Measurements from ENCODE around the gene SPAG8. TPM values are rescaled to one million over a fixed set of nuclear protein-coding genes. Genes with fewer than 3 reads are reported as not detected.

Gene SPAG8
- polyA plus RNA-seq, 4 donors, result 0.49 to 0.72 TPM; not detected in 2

DNA sequence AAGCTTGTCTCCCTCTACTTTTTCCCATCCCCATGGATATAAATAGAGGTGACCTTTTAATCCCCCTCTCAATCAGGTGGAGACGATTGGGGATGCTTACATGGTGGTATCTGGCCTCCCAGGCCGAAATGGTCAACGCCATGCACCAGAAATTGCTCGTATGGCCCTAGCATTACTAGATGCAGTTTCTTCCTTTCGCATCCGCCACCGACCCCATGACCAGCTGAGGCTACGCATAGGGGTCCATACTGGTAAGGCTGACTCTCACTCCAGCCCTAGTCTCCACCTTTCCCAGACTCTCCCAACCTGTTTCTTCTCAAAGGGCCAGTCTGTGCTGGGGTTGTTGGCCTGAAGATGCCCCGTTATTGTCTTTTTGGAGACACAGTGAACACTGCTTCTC is 3.6 kb downstream of the SPAG8 start:
- FAIRE-seq (no peak), DNase-seq (no peak)
- Histone ChIP-seq H3K4me3 (ENCODE audit: low read depth in 1 of 3, low read length in 3 of 3) (no peak overlapping the region), H3K4me1 (ENCODE audit: control insufficient read depth in 3 of 3, insufficient read depth in 2 of 3, low read depth in 1 of 3, low read length in 2 of 3) (peaks cover 6 to 14% (median 9%) of the 10 kb centered on the region in 3 donors), H3K27ac (ENCODE audit: low read depth in 1 of 3, low read length in 2 of 3) (no peak overlapping the region), H3K27me3 (ENCODE audit: control insufficient read depth in 3 of 3, insufficient read depth in 3 of 3, low read length in 3 of 3) (no peaks in the 10 kb centered on the region), H3K9me3 (ENCODE audit: control insufficient read depth in 2 of 2, insufficient read depth in 1 of 2, low read depth in 1 of 2, low read length in 1 of 2) (no peaks in the 10 kb centered on the region), H3K36me3 (ENCODE audit: control insufficient read depth in 3 of 3, insufficient read depth in 2 of 3, low read depth in 1 of 3, low read length in 3 of 3) (peaks cover 0 to 50% (median 3%) of the 10 kb centered on the region in 3 donors)
- 94 to 95% (median 95%) methylated on average over 9 of the region's 9 CpGs for WGBS, 3 donors

DNA sequence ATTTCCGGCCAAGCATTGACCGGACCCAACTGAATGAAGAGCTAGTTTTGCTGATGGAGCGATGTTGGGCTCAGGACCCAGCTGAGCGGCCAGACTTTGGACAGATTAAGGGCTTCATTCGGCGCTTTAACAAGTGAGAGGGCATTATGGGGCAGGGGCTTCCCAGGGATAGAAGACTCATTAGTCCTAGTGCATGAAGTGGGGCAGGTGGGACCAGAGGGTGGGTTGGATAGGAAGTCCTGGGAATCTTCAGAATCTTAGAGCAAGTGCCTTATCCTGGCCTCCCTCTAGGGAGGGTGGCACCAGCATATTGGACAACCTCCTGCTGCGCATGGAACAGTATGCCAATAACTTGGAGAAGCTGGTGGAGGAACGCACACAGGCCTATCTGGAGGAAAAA is 6.0 kb downstream of the SPAG8 start:
- H3K9me3 ChIP-seq (ENCODE audit: control insufficient read depth in 2 of 2, insufficient read depth in 1 of 2, low read depth in 1 of 2, low read length in 1 of 2), result no peaks in the 10 kb centered on the region
- H3K27me3 ChIP-seq (ENCODE audit: control insufficient read depth in 3 of 3, insufficient read depth in 3 of 3, low read length in 3 of 3), result no peaks in the 10 kb centered on the region
- H3K36me3 ChIP-seq (ENCODE audit: control insufficient read depth in 3 of 3, insufficient read depth in 2 of 3, low read depth in 1 of 3, low read length in 3 of 3), result peaks cover 2 to 54% (median 5%) of the 10 kb centered on the region in 3 donors
- no peak overlapping the region for H3K27ac ChIP-seq (ENCODE audit: low read depth in 1 of 3, low read length in 2 of 3)
- DNase-seq, result no peak
- 94 to 98% (median 97%) methylated on average over 8 of the region's 8 CpGs for WGBS, 3 donors
- no peak for FAIRE-seq
- H3K4me3 ChIP-seq (ENCODE audit: low read depth in 1 of 3, low read length in 3 of 3), result no peak overlapping the region
- peaks cover 0 to 2% (median 0%) of the 10 kb centered on the region in 3 donors for H3K4me1 ChIP-seq (ENCODE audit: control insufficient read depth in 3 of 3, insufficient read depth in 2 of 3, low read depth in 1 of 3, low read length in 2 of 3)

DNA sequence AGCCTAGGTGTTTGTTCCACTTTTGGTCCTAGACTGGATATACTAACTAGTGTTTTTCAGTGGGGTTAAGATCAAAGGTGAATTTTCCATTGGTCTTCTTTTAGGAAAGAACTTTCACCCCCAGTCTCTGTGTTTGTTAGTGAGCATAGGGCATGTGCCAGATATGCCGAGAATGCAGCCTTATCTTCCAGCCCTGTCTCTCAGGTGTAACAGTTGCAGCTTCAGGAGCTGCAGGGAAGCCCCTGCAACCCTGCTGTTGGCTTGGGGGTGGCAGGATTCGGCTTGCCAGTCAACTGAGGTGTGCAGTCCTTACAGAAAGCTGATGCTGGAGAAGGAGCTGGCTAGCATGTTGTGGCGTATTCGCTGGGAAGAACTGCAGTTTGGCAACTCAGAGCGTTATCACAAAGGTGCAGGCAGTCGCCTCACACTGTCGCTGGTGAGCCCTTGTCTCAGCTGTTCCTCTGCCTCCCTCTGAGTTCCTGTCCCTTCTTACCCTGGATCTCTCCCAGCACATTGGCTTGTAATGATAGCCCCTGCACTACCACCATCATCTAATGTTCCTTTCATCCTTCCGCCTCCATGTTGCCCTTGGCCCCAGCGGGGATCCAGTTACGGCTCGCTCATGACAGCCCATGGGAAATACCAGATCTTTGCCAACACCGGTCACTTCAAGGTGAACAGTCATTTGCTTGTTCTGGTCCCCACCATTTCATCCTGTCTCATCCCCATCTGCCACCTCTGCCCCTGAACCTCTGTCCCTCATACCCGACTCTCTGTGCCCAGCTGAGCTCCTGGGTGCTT is 10.5 kb downstream of the SPAG8 start:
- no peak for DNase-seq
- 90 to 92% (median 90%) methylated on average over 13 of the region's 13 CpGs for WGBS, 3 donors
- Histone ChIP-seq H3K4me1 (ENCODE audit: control insufficient read depth in 3 of 3, insufficient read depth in 2 of 3, low read depth in 1 of 3, low read length in 2 of 3) (no peaks in the 10 kb centered on the region), H3K27me3 (ENCODE audit: control insufficient read depth in 3 of 3, insufficient read depth in 3 of 3, low read length in 3 of 3) (no peaks in the 10 kb centered on the region), H3K36me3 (ENCODE audit: control insufficient read depth in 3 of 3, insufficient read depth in 2 of 3, low read depth in 1 of 3, low read length in 3 of 3) (peaks cover 2 to 45% (median 5%) of the 10 kb centered on the region in 3 donors), H3K4me3 (ENCODE audit: low read depth in 1 of 3, low read length in 3 of 3) (no peak overlapping the region), H3K9me3 (ENCODE audit: control insufficient read depth in 2 of 2, insufficient read depth in 1 of 2, low read depth in 1 of 2, low read length in 1 of 2) (no peaks in the 10 kb centered on the region), H3K27ac (ENCODE audit: low read depth in 1 of 3, low read length in 2 of 3) (no peak overlapping the region)
- FAIRE-seq, result no peak

DNA sequence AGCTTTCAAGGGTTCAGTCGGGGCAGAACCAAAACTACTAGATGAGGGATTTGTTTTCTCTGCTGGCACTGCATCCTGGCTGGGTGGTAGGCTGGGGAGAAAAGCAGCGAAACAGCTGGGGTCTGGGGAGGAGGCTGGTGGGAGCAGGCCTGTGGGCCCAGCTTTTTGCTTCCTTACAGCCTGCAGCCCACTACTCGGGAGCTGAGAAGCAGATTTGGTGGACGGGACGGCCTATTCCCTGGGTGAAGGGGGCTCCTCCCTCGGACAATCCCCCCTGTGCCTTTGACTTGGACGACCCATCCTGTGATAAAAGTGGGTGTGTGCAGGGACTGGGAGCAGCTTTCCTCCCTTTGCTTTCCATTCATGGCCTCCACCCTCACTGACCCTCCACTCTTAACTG is 11.5 kb downstream of the SPAG8 start:
- 84 to 92% (median 87%) methylated on average over 7 of the region's 7 CpGs for WGBS, 3 donors
- H3K4me1 ChIP-seq (ENCODE audit: control insufficient read depth in 3 of 3, insufficient read depth in 2 of 3, low read depth in 1 of 3, low read length in 2 of 3), result no peaks in the 10 kb centered on the region
- H3K36me3 ChIP-seq (ENCODE audit: control insufficient read depth in 3 of 3, insufficient read depth in 2 of 3, low read depth in 1 of 3, low read length in 3 of 3), result peaks cover 2 to 35% (median 2%) of the 10 kb centered on the region in 3 donors
- H3K27ac ChIP-seq (ENCODE audit: low read depth in 1 of 3, low read length in 2 of 3), result no peak overlapping the region
- no peaks in the 10 kb centered on the region for H3K9me3 ChIP-seq (ENCODE audit: control insufficient read depth in 2 of 2, insufficient read depth in 1 of 2, low read depth in 1 of 2, low read length in 1 of 2)
- FAIRE-seq, result no peak
- no peaks in the 10 kb centered on the region for H3K27me3 ChIP-seq (ENCODE audit: control insufficient read depth in 3 of 3, insufficient read depth in 3 of 3, low read length in 3 of 3)
- H3K4me3 ChIP-seq (ENCODE audit: low read depth in 1 of 3, low read length in 3 of 3), result no peak overlapping the region
- no peak for DNase-seq

DNA sequence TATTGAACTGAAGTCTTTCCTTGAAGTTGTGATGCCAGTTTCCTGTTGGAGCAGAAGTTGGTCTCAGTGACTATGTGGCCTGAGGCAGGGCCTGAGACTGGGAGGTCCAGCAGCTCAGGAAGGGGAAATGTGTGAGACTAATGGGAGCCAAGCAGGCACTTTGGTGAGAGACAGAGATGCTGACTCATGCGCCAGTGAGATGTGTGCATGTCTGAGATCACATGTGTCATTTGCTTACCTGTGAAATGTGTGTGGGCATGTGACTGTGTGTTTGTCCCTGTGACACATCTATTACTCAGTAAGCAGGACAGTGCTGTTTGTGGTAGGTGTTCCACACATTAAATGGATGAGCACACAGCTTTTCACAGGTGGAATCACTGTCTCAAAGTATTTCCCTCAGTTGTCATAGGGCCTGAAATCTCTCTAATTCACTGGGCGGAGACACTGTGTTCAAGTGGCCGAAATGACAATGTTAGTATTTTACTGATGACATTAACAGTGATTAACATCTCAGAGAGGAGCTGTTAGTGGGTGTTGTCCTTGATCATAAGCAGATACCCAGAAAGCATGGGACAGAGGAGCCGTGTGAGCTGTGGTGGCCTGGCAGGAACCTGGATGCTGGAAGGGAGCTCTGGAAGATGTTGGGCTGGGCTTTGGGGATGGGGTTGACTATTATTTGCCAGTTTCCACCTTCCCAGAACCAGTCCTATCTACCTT is 13.2 kb downstream of the SPAG8 start:
- WGBS, 3 donors, result 90 to 97% (median 96%) methylated on average over 4 of the region's 4 CpGs
- no peak overlapping the region for H3K27ac ChIP-seq (ENCODE audit: low read depth in 1 of 3, low read length in 2 of 3)
- no peak overlapping the region for H3K4me3 ChIP-seq (ENCODE audit: low read depth in 1 of 3, low read length in 3 of 3)
- DNase-seq (no peak), FAIRE-seq (no peak)
- no peaks in the 10 kb centered on the region for H3K4me1 ChIP-seq (ENCODE audit: control insufficient read depth in 3 of 3, insufficient read depth in 2 of 3, low read depth in 1 of 3, low read length in 2 of 3)
- H3K36me3 ChIP-seq (ENCODE audit: control insufficient read depth in 3 of 3, insufficient read depth in 2 of 3, low read depth in 1 of 3, low read length in 3 of 3), result peaks cover 2 to 32% (median 2%) of the 10 kb centered on the region in 3 donors
- H3K27me3 ChIP-seq (ENCODE audit: control insufficient read depth in 3 of 3, insufficient read depth in 3 of 3, low read length in 3 of 3), result no peaks in the 10 kb centered on the region
- no peaks in the 10 kb centered on the region for H3K9me3 ChIP-seq (ENCODE audit: control insufficient read depth in 2 of 2, insufficient read depth in 1 of 2, low read depth in 1 of 2, low read length in 1 of 2)

DNA sequence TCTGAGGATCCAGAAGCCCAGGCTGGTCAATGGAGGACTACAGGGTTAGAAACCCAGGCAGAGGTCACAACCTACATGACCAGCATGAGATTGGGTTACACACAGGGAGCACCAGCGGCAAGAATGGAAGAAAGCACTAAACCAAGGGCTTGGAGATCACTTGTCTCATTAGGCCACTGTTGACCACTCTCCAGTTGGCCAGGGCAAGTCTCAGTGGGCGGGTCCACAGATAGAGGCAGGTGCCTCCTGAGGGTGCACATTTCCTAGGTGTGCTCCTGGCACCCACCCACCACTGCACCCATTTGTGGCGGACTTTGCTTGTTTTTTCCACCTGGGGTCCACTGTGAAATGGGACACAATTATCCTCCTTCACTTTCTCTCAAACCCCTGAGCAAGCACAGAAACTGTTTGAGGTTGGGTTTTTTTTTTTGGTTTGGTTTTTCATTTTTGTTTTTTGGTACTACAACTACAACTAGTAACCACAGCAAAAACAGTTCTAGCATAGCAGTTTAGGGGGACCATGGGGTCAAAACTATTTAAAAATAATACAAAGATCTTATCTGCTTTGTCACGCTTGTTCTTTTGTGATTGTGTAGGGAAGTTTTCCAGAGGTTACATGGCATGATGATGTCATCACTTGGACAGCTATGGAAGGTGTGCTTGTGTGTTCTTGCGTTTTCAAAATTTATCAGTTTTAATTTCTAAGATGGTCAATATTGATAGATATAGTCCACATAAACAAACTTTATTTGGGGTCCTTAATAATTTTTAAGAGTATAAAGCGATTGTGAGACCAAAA is 14.6 kb downstream of the SPAG8 start:
- FAIRE-seq (no peak), DNase-seq (no peak)
- WGBS, 3 donors, result 87 to 91% (median 90%) methylated on average over 6 of the region's 6 CpGs
- Histone ChIP-seq H3K27me3 (ENCODE audit: control insufficient read depth in 3 of 3, insufficient read depth in 3 of 3, low read length in 3 of 3) (no peaks in the 10 kb centered on the region), H3K4me3 (ENCODE audit: low read depth in 1 of 3, low read length in 3 of 3) (no peak overlapping the region), H3K4me1 (ENCODE audit: control insufficient read depth in 3 of 3, insufficient read depth in 2 of 3, low read depth in 1 of 3, low read length in 2 of 3) (no peaks in the 10 kb centered on the region), H3K27ac (ENCODE audit: low read depth in 1 of 3, low read length in 2 of 3) (no peak overlapping the region), H3K36me3 (ENCODE audit: control insufficient read depth in 3 of 3, insufficient read depth in 2 of 3, low read depth in 1 of 3, low read length in 3 of 3) (peaks cover 0 to 43% (median 1%) of the 10 kb centered on the region in 3 donors), H3K9me3 (ENCODE audit: control insufficient read depth in 2 of 2, insufficient read depth in 1 of 2, low read depth in 1 of 2, low read length in 1 of 2) (no peaks in the 10 kb centered on the region)

DNA sequence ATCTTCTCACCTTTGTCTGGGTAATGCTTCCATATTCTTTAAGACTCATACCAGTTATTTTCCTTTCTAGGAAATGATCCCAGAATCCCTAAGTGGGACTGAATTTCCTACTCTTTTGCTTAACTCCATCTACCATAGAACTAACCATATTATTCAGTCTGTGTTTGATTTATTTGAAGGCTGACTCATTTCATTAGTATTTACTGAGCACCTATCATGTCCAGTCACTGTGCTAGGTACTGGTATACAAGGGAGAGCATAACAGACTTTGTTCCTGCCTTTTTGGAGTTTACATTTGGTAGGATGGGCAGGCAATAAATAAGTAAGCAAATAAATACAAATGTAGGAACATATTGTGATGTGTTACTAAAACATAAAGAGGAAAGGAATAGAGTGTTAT is 16.4 kb downstream of the SPAG8 start:
- Histone ChIP-seq H3K4me3 (ENCODE audit: low read depth in 1 of 3, low read length in 3 of 3) (no peak overlapping the region), H3K9me3 (ENCODE audit: control insufficient read depth in 2 of 2, insufficient read depth in 1 of 2, low read depth in 1 of 2, low read length in 1 of 2) (no peaks in the 10 kb centered on the region), H3K4me1 (ENCODE audit: control insufficient read depth in 3 of 3, insufficient read depth in 2 of 3, low read depth in 1 of 3, low read length in 2 of 3) (peaks cover 0 to 4% (median 0%) of the 10 kb centered on the region in 3 donors), H3K36me3 (ENCODE audit: control insufficient read depth in 3 of 3, insufficient read depth in 2 of 3, low read depth in 1 of 3, low read length in 3 of 3) (peaks cover 0 to 39% (median 0%) of the 10 kb centered on the region in 3 donors), H3K27ac (ENCODE audit: low read depth in 1 of 3, low read length in 2 of 3) (no peak overlapping the region), H3K27me3 (ENCODE audit: control insufficient read depth in 3 of 3, insufficient read depth in 3 of 3, low read length in 3 of 3) (no peaks in the 10 kb centered on the region)
- FAIRE-seq (no peak), DNase-seq (no peak)

DNA sequence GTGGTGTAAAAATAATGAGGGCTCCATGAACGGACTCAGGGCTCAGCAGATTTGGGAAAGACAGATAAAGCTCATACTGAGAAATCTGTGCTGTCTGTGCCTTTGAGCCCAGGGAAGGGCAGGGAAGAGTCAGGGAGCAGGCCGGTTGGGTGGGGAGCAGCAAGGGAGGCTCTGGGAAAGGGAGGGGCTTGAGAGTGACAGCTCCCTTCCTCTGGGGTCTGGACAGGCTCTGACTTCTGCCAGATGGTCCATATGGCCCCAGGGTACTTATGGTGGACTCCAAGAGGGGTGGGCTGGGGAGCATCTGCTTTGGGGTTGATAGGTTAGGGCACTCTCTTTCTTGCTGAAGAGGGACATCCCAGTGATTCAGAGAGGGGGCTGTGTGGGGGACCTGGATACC is 18.6 kb downstream of the SPAG8 start:
- Histone ChIP-seq H3K9me3 (ENCODE audit: control insufficient read depth in 2 of 2, insufficient read depth in 1 of 2, low read depth in 1 of 2, low read length in 1 of 2) (no peaks in the 10 kb centered on the region), H3K4me3 (ENCODE audit: low read depth in 1 of 3, low read length in 3 of 3) (no peak overlapping the region), H3K36me3 (ENCODE audit: control insufficient read depth in 3 of 3, insufficient read depth in 2 of 3, low read depth in 1 of 3, low read length in 3 of 3) (peaks cover 0 to 37% (median 0%) of the 10 kb centered on the region in 3 donors), H3K4me1 (ENCODE audit: control insufficient read depth in 3 of 3, insufficient read depth in 2 of 3, low read depth in 1 of 3, low read length in 2 of 3) (peaks cover 0 to 8% (median 0%) of the 10 kb centered on the region in 3 donors), H3K27ac (ENCODE audit: low read depth in 1 of 3, low read length in 2 of 3) (no peak overlapping the region), H3K27me3 (ENCODE audit: control insufficient read depth in 3 of 3, insufficient read depth in 3 of 3, low read length in 3 of 3) (no peaks in the 10 kb centered on the region)
- DNase-seq (no peak), FAIRE-seq (no peak)
- 72 to 95% (median 89%) methylated on average over 2 of the region's 2 CpGs for WGBS, 3 donors

Measured in small intestine (tissue), 7 donors.